Urinary bladder (tissue), 4 donors: Measurements from ENCODE around the gene DCDC2. TPM values are rescaled to one million over a fixed set of nuclear protein-coding genes. Genes with fewer than 3 reads are reported as not detected.
"Not testable (repeated sequence)": the region's sequence is repeated elsewhere in the genome, so short reads cannot be mapped to it uniquely, and the experiment has no call there.

Source experiments
- DNase-seq: peaks from one replicate; pipeline ENCODE4 v3.0.0-alpha.2; 2015; ENCODE audit errors: extremely low spot score
- H3K27ac ChIP-seq: one replicate; pipeline ENCODE4 v1.5.1; 2013; ENCODE audit warnings: low read depth, mild to moderate bottlenecking, moderate library complexity
- H3K36me3 ChIP-seq: one replicate; pipeline ENCODE4 v1.6.1; 2013; ENCODE audit warnings: mild to moderate bottlenecking, moderate library complexity; ENCODE audit not compliant: insufficient read depth
- H3K4me1 ChIP-seq: one replicate; pipeline ENCODE4 v1.6.1; 2013; ENCODE audit warnings: mild to moderate bottlenecking, moderate library complexity; ENCODE audit not compliant: insufficient read depth
- H3K4me3 ChIP-seq: one replicate; pipeline ENCODE4 v1.5.1; 2013; ENCODE audit warnings: low read depth, low read length
- WGBS: extraction: QIAGEN DNeasy Blood & Tissue Kit; methylation state at CpG from one replicate; pipeline ENCODE4 v1.1.7; 2013; 5-methylcytosine and 5-hydroxymethylcytosine counted together
- polyA plus RNA-seq: library from polyadenylated mRNA; stranded (reverse); fragments of 200-250 nt; gene quantifications from one replicate; pipeline ENCODE4 v1.2.3, GENCODE V29; 2013
- small RNA-seq: library from RNA; depleted of rRNA; stranded (forward); fragments of <200 nt; gene quantifications from one replicate; pipeline ENCODE3, GENCODE V24; 2014
- total RNA-seq: library from RNA; depleted of rRNA; stranded (reverse); fragments of >200 nt; gene quantifications from one replicate; pipeline ENCODE4 v1.2.3, GENCODE V29; 2014
- donor health status: healthy with polysubstance abuse.
- donor health status: healthy.

Gene DCDC2
- total and polyA plus RNA-seq, 2 donors: 0.23 to 4.3 TPM

DNA sequence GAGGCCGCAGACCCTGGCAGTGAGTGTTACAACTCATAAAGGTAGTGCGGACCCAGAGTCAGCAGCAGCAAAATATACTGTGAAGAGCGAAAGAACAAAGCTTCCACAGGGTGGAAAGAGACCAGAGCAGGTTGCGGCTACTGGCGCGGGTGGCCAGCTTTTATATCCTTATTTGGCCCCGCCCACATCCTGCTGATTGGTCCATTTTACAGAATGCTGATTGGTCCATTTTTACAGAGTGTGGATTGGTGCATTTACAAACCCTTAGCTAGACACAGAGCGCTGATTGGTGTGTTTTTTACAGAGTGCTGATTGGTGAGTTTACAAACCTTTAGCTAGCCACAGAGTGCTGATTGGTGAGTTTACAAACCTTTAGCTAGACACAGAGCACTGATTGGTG, 215.1 kb downstream of the DCDC2 start:
- H3K4me3 ChIP-seq, H3K36me3 ChIP-seq: not testable (repeated sequence)
- 94% methylated on average over 8 of the region's 8 CpGs for WGBS

DNA sequence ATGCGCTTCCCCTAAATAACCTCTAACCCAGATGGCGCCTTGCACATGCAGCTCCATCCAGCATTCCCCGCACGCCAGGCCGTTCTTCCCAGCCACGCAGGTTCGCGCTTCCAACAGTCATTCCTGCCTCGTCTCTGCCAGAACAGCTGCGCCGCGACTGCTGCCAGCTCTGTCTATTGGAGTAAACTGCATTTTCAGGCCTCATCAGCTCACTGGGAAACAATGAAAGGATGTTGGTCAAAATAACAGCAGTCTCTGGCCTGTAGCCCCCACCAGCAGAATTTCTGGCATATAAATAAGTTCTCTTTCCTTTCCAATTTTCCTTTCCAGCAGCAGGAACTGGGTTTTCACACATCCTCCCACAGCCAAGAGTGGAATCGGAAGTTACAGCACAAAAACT, 217.3 kb downstream of the DCDC2 start:
- no peak overlapping the region for H3K4me3 ChIP-seq
- WGBS: 74% methylated on average over 13 of the region's 13 CpGs
- no peaks in the 10 kb centered on the region for H3K36me3 ChIP-seq
- no peak for DNase-seq
- no peak overlapping the region for H3K27ac ChIP-seq
- H3K4me1 ChIP-seq: no peaks in the 10 kb centered on the region

More for the DNA sequence above, 215.1 kb downstream of the DCDC2 start:
- H3K27ac ChIP-seq, DNase-seq, H3K4me1 ChIP-seq: not testable (repeated sequence)

DNA sequence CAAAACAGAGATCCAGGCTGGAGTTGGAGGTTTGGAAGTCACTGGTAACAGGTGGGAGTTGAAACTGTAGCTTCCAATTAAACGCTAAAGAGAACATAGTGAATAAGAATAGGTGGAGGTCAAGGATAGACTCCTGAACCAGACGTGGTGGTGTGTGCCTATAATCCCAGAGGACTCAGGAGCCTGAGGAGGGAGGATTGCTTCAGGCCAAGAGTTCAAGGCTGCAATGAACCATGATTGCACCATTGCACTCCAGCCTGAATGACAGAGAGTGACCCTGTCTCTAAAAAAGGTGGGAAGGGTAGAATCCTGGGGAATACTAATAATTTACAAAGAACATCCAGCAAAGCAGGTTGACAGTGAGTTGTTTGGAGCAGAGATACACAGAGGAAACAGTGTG, 218.2 kb downstream of the DCDC2 start:
- H3K27ac ChIP-seq: no peak overlapping the region
- no peak for DNase-seq
- H3K36me3 ChIP-seq: no peaks in the 10 kb centered on the region
- no peak overlapping the region for H3K4me3 ChIP-seq
- H3K4me1 ChIP-seq: no peaks in the 10 kb centered on the region
- 63% methylated on average over 2 of the region's 2 CpGs for WGBS

DNA sequence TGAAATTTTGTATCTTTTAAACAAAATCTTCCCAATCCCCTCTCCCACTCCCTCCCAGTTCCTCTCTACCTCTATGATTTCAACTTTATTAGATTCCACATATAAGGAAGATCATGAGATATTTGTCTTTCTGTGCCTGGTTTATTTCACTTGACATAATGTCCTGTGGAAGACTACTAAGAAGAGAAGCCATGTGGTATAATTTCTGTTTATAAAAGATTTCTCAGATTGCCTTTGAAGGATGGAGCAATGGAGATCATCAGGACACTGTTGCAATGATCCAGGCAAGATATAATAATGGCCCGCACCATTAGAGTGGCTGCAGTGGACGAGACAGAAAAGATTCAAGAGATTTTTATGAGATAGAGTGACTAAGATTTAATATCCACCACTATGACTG, 218.8 kb downstream of the DCDC2 start:
- WGBS: 51% methylated on average over 2 of the region's 2 CpGs
- Histone ChIP-seq H3K36me3 (no peaks in the 10 kb centered on the region), H3K4me3 (no peak overlapping the region), H3K4me1 (no peaks in the 10 kb centered on the region), H3K27ac (no peak overlapping the region)
- DNase-seq: no peak

GRCh38 chr6:24131751-24132150, 226.1 kb downstream of the DCDC2 start:
- Histone ChIP-seq H3K4me1 (no peaks in the 10 kb centered on the region), H3K27ac (no peak overlapping the region), H3K4me3 (no peak overlapping the region), H3K36me3 (no peaks in the 10 kb centered on the region)
- DNase-seq: no peak
- 76% methylated on average over 2 of the region's 2 CpGs for WGBS

- no peak overlapping the region for H3K27ac ChIP-seq
- H3K4me3 ChIP-seq: no peak overlapping the region
- DNase-seq: no peak
- H3K4me1 ChIP-seq: no peaks in the 10 kb centered on the region
- 81% methylated on average over 2 of the region's 2 CpGs for WGBS
- H3K36me3 ChIP-seq: no peaks in the 10 kb centered on the region
Observed at GRCh38 chr6:24127316-24127715, 230.5 kb downstream of the DCDC2 start.

- Histone ChIP-seq H3K36me3 (no peaks in the 10 kb centered on the region), H3K4me1 (no peaks in the 10 kb centered on the region), H3K27ac (no peak overlapping the region), H3K4me3 (no peak overlapping the region)
- WGBS: 2% methylated on average over 6 of the region's 6 CpGs
- DNase-seq: peak; percentile 72
Observed at GRCh38 chr6:24126586-24127192, 231.2 kb downstream of the DCDC2 start.

DNA sequence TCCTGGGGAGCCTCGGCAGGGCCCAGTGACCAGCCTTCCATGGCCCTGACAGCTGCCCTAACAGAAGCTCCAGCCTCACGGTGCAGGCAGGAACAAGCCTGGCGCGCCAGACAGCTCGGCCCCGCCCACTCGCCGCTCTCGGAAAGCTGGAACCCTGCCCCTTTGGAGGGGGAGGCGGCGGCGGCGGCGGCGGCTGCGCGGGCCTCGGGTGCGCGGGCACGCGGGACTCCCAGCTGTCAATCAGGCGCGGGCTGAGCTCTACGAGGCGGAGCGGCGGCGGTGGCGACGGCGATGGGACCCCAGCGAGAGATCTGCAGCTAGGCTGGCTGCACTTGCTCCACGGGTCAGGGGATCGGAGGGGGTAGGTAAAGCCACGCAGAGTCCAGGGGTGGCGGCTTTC, 231.9 kb downstream of the DCDC2 start, which contains the start of gene NRSN1:
Gene NRSN1, plus strand, starts transcription at position 236 of the 400 bp plus-strand sequence. CDS start 8,113 bp downstream, outside the sequence.
- WGBS: 2% methylated on average over 37 of the region's 37 CpGs
- no peak for DNase-seq
- Histone ChIP-seq H3K4me1 (no peaks in the 10 kb centered on the region), H3K36me3 (no peaks in the 10 kb centered on the region), H3K27ac (no peak within 1 kb of the TSS), H3K4me3 (no peak within 1 kb of the TSS)

- Histone ChIP-seq H3K27ac (no peak overlapping the region), H3K4me3 (no peak overlapping the region), H3K4me1 (no peaks in the 10 kb centered on the region), H3K36me3 (no peaks in the 10 kb centered on the region)
- 52% methylated on average over 7 of the region's 7 CpGs for WGBS
- no peak for DNase-seq
Observed at GRCh38 chr6:24122139-24122538, 235.7 kb downstream of the DCDC2 start.

Small RNA genes within 50 kb of the gene (small RNA-seq; reads per million reads assigned to genes)
- 0.12 reads per million for gene RF00218
- not detected for gene RNU6-391P

Other genes with a start within 250 kb of the DCDC2 start
- gene NRSN1, start 231.8 kb downstream of the DCDC2 start, total RNA-seq: 0.90 TPM
- 0.73 TPM for gene NRSN1, start 231.8 kb downstream of the DCDC2 start, polyA plus RNA-seq
- gene MRS2, start 44.9 kb upstream of the DCDC2 start, total RNA-seq: 22.3 TPM
- 19.6 TPM for gene MRS2, start 44.9 kb upstream of the DCDC2 start, polyA plus RNA-seq
- gene GPLD1, start 131.5 kb upstream of the DCDC2 start, total RNA-seq: 4.8 TPM
- 1.6 TPM for gene GPLD1, start 131.5 kb upstream of the DCDC2 start, polyA plus RNA-seq
- gene ALDH5A1, start 136.9 kb upstream of the DCDC2 start, total RNA-seq: 9.3 TPM
- 4.6 TPM for gene ALDH5A1, start 136.9 kb upstream of the DCDC2 start, polyA plus RNA-seq